Activated naive CD8-positive, alpha-beta T cell treated with anti-CD3 and anti-CD28 coated beads, Interleukin-2, amount 50 U/mL, for 16 hours (primary cell): ENCODE results near the gene CDH22.

Source experiments
- DNase-seq: peaks from one replicate; pipeline ENCODE4 v3.0.0-alpha.2; 2020; ENCODE audit warnings: low read depth, low spot score

The CDH22 gene

DNA sequence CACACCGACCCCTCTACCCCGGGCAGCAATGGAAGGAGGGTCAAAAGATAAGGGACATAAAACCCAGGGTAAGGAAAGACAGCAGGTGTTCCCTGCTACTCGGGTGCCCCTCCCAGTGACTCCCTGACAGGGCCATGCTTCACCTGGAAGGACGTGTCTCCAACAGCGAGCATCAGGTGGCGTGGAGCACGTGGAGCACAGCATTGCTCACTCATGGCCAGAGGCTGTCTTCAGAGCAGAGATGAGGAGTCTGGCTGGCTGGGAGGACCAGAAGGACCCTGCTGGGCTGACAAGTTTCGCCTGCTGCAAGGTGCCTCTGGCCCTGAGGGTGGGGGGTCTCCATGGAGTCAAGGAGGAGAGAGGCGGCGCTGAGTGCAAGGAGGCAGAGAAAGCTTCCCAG lies 15.3 kb upstream of the CDH22 start:
- no peak for DNase-seq

DNA sequence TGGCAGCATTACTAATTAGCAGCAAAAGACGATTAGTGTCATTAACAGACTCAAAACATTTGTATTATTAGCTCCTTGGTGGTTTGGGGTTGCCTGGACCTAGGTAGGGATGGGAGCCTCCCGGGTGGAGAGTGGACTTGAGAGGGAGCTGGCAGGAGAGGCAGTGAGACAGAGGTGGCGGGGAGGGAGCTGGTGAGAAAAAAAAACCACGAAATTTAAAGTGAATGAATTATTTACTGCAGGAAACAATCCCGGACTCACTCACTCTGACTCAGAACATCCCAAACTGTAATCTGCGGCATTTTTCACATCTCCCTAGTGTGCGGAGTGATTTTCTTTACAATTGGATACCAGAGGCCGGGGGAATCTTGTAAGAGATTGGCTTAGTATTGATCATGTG lies 14.3 kb upstream of the CDH22 start:
- no peak for DNase-seq

DNA sequence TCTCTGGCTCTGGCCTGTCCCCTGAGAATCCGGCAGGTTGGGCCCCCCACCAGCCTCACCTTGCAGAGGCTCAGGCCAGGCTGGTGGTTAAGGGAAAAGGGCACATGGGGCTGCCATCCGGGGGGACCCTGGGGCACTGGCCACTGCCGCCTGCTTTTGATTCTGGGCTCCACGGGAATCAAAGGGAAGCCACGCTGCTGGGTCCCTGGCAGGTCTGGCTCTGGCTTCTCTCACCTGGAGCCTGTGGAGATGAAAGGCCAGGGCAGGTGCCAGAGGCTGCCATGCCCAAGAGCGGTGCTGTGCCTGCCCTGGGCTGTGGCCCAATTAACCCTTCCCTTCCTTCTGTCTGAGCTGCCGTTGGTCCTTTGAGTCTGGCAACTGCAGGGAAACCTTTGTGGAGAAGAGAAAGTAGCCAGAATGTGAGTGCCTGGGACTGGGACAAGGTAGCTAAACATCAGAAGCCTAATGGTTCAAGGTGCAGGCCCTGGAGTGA lies 9.4 kb upstream of the CDH22 start:
- no peak for DNase-seq

DNA sequence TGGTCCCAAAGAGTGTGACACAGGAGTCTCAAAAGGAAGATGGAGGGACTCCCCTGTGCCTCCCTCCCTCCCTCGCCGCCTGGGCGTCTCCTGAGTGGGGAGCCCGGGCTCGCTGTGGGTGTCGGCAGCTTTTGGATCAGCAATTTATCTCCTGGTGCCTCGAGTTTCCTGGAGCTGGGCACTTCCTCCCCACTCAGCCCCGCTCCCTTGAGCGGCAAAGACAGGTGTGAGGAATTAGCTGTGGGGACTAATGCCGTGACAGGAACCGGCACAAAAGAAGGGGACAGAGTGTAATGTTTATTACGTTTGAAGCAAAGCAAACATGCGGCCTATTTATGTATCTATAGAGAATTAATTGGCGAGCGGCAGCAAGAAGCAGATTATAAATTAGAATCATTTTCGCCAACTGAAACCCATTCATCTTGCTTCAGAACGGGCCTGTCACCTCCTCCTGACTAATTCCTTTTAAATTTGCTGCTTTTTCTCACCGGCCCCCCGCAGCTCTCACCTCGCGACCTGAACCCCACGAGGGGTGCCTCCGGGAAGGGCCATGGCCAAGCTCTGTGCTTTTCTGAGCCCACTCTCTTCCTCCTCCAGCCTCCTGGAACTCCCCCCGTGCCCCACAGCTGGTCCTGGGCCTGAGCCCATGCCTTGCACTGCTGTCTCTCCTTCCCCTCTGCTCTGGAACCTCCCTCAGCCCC lies 8.8 kb upstream of the CDH22 start:
- no peak for DNase-seq

DNA sequence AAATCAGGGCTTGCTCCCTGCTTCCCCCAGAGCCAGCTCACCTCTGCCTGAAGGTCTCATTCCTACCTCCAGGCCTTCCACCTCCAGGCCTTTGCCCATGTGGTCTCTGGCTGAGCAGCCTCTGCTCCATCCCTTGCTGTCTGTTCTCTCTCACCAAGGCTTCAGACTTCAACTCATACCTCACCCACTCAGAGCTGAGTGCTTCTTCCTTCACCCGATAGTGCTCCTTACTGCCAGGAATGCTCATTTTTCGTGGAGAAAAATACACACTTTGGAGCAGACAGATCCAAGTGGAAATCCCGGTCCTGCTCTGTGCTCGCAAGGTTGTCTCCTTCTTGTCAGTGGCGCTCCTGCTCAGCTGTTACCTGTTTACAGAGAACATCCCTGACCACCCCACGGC lies 7.0 kb upstream of the CDH22 start:
- DNase-seq: no peak

DNA sequence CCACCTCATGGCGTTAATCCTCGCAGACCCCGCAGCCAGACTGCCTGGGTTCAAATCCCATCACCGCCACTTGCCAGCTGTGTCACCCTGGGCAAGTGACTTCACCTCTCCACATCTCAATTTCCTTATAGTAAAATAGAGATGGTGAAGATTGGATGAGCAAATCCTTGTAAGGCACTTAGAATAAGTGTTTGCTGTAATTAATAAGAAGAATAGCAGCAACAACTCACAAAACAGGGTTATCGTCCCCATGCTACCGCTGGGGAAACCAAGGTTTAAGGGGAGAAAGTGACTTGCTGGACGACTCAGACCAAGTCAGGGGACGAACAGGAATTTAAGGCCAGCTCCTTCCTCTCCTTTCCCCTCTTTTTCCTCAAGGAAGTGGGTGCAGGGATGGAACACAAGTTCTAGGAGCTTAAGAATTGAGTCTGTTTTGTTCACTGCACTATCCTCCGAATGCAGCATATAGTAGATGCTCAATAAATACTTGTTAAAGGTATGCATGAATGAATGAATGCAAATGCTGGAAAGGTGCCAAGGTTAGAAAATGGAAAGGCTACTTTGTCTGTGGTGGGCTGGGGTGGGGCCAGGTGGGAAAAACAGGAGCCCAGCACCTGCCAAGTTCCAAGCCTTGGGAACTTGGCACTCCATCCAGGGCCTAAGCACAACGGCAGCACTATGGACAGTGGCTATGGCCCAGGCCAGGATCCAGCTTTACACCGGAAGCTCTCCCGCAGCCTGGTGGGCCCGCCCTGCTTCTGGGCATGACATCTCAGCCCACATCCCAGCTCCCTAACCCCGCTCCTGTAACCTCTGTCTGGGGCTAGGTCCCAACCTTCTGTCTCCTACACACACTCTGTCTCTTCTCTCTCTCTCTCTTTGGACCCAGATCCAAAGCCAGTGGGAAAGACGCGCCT lies 4.9 kb upstream of the CDH22 start:
- no peak for DNase-seq

DNA sequence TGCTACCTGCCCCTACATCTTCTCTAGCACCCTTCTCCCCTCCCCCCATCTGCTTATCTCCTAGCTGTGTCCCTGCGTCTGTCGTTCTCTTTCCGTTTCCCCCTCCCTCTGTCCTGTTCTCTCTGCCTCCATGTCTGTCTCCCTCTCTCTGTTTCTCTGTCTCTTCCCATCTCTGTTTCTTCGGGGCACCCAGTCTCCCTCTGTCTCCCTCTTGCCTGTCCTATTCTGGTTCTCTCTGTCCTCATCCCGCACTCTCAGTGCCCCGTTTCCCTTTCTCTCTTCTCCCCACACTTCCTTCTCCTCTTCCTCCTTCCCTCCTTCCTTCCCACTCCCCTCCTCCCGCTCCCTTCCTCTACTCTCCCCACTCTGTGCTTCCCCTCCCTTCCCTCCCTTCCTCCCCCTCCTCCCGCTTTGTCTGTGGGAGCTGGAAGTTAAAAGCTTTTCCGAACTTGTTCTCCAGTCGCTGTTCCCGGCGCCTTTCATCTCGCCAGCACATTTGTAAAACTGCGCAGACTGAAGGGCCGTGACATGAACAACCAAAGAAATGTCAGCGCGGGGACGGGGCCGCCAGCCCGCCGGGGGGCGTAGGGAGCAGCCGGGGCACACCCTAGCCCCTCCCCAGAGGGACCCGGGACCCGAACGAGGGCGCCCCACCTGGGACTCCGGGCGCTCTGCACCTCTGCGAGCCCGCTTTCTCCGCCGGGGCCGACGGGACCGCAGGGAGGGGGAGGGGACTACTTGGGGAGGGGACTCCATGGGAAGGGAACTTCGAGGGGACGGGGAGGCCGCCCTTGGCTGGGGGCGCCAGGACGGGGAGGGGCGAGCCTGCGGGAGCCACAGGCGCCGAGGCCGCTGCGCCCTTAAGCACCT lies 4.0 kb upstream of the CDH22 start:
- no peak for DNase-seq

DNA sequence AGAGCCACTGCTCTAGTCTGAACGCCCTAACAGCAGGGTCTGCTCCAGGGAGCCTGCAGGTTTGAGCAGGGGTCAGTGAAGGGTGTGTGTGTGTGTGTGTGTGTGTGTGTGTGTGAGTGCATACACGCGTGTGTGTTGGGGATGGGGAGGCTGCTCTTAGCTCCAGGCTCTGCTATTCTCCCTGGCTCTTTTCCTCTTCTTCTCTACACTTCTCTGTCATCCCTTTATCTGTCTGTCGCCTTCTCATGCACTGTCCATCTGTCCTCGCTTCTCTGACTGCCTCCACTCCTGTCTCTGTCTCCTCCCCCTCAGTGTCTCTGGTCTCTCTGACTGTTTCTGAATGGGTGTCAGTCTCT lies 3.4 kb upstream of the CDH22 start:
- DNase-seq: no peak

DNA sequence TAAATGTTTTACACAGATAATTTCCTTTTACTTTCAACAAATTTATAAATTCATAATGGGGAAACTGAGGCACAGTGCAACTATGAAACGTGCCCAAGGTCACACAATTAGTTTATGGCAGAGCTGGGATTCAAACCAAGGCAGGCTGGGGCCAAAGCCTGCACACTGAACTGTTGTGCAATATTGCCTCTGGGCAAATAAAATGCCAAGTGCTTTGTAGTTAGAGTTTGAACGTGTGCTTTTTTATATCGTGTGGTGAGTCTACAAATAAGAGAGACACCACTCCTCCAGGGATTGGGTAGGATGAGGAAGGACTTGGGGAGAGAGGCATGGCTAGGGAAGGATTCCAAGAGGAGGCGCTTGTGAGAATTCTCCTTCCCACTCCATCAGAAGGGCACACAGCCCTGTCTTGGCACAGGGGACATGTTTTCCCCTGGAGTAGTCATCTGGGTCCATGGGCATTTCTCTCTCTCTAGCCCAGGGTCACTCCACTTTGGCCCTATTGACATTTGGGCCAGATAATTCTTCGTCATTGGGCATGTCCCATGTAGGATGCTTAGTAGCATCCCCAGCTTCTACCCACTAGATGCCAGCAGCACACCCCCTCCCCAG lies 2.8 kb upstream of the CDH22 start:
- no peak for DNase-seq

DNA sequence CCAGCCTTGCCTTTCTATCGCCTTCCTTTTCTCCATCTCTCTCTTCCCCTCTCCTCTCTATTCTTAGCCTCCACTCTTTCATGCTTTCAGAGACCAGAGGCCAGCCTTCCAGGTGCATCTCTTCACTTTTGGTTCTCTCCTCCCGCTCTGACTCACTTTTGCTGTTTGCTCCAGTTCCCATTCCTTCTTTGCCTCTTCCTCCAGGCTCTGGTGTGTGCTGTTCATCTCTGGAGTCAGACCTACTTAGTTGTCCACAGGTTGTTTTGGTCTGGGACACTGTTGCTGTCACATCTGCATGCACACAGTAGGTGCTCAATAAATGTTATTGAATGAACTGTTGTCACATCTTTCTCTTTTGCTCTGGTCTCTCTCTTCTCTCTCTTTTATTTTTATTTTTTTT lies 1.6 kb upstream of the CDH22 start:
- DNase-seq: no peak

DNA sequence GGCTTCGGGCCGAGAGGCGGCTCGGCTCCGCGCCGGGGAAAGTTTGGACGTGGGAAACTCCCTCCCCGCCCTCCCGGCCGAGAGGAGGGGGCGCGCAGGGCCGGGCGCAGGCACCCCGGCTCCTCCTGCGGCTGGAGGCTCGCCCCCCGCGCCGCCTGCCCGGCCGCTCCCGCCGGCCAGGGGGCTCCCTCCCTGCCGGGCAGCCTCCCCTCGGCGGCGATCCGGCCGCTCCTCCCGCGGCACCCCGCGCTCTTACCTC lies 370 bp downstream of the CDH22 start:
- no peak for DNase-seq

DNA sequence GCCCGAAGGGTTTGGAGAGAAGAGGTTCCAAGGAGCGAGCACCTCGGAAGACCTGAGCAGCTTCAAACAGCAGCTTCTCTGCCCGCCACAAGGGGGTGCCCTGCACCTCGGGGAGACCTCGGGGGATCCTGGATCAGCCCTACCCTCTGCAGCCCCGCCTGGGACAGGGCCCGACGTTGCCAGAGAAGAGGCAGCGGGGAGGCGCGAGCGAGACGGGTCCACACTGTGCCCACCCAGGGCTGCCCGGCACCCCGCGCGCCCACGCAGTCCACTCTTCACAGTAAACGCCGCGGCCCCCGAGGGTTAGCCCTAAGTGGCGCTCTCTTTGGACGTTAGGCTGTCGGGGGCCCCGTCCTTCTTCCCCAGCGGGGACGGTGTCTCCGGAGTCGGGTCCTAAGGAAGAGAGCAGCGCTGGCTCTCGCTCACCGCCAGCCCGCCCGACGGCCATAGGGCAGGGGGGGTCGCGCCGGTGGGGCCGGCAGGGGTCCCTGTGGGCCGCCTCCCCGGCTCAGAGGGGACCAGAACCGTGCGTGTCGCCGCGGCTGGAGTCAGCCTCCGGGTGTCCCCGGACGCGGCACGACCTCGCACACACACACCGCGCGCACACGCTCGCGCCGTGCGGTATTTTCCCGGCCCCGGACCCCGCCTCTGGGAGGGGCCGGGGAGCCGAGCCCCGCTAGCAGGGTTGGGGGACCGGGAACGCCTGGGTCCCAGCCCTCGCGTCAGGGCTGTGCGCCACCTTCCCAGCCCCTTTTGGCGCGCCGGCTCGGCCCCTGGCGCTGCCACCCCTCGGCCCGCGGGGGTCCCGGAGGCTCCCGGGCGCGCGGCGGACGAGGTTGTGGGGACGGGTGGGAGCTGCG lies 929 bp downstream of the CDH22 start:
- DNase-seq: peak; percentile 66

DNA sequence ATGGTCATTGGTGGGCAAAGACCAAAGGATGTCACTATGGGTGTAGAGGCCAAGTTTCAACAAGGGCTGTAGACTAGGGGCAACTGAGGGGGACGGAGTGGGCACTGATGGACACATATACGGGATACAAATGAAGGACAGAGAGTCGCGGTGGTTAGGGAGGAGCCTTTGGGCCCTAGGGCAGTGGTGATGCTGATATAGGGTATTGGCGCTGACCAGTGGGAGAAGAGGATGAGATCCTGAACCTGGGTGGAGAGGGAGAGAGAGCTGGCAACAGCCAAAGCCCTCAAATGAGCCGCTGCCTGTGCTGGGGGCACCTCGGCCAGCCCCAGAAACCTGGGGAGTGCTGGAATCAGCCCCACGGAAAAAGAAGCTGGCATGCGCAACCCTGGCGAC lies 1.6 kb downstream of the CDH22 start:
- DNase-seq: no peak

DNA sequence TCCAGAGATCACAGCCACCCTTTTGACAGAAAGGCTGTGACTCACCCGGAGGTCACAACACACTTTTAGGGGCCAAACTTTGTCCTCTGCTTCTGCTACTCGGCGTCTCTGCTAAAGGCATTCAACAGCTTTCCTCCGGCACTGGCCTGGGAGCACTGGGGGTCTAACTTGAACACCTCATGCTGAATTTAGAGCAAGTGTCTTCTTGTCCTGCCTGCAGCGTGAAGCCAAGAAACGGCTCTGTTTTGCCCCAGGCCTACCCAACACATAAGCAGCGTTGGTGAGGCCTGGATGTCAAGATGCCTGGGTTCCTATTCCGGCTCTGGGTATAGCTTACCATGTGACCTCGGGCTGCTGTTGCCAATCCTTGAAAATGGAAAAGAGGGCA lies 2.3 kb downstream of the CDH22 start:
- DNase-seq: no peak

DNA sequence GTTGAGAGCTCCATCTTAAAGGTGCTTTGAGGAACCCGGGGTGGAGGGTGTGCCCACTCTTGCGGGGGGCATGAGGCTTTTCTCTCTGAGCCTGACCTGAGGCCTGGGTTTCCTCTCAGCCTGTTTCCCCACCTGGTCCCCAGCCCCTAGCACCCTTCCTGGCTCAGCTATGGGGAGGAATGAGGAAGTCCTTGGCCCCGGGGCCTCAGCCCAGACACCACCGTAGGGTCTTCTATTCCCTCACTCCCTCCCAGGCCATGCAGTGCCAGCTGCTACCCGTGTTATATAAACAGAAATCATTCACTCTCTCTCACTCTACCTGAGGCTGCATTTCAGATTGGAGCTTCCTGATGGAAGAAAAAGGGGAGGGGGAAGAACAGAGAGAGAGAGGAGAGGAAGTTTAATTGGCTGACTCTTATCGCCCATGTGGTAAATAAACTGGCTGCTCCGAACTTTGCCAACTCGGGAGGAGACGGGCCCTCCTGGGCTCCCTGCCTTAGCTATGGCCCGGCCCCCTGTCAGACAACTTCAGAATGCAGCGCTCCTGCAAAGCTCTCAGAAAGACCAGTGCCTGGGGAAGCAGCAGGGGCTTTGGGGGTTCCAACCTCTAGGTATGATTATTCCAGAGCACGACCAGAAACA lies 2.8 kb downstream of the CDH22 start:
- DNase-seq: no peak

DNA sequence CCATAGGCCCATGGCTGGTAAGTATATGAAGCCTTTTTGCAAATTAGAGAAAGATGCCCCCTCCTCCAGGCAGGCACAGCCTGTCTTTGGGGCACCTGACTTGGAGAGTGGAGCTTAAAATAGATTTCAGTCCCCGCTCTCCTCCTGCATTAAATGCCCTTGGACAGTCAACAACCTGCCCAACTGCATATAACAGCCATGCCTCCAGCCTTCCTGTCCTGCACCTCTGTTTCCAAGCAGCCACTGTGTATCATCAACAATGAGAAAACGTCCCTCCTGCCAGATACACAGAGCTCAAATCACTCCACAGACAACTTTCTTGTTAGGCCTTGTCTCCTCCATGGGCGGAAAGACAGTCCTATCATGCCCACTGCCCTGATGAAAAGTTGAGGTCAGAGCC lies 3.4 kb downstream of the CDH22 start:
- no peak for DNase-seq

DNA sequence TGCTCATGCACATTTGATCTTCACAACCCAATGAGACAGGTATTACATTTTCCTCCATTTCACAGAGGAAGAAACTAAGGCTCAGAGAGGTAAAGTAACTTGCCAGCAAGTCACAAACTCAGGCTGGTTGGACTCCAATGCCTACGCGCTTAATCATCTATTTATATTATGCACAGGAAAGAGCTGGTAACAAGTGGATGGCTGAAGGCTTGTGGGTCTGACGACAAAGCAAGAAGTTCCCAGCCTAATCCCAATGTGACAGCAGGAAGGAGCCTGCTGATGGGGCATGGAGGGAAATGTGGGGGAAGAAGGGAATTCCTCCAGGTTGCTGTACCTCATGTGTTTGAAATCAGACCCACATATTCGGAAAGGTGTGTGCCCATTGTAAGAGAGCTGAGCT lies 3.9 kb downstream of the CDH22 start:
- no peak for DNase-seq

DNA sequence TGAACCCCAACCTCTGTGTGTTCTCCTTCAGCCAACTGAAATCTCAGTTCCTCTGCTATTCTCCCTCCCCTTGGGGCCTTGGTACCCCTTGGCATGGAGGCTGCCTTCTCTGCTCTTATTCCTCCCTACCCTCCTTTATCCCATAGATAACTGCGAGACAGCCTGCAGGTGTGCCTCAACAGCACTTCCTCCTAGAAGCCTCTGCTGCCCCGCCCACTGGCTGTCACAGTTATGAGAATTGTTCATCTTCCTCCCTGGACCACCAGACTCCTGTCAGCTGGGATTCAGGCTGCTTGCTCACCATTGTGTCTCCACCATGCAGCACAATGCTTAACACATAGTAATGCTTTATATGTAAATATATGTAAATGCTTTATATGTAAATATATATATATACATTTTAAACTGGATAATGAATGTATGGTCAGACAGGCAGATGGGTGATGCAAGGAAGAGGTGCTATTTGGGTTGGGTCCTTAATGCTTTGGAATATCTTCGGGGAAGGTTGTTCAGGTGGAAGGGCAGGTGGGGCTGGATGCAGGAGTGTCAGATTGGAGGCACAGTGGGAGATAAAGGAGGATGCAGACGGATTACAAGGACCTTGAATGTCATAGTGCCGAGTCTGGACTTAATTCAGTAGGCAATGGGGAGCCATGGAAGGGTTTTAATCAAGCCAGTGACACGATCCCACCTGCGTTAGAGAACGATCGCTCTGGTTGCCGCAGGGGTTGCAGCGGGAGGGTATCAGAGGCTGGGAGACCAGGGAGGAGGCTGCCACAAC lies 4.9 kb downstream of the CDH22 start:
- DNase-seq: no peak

DNA sequence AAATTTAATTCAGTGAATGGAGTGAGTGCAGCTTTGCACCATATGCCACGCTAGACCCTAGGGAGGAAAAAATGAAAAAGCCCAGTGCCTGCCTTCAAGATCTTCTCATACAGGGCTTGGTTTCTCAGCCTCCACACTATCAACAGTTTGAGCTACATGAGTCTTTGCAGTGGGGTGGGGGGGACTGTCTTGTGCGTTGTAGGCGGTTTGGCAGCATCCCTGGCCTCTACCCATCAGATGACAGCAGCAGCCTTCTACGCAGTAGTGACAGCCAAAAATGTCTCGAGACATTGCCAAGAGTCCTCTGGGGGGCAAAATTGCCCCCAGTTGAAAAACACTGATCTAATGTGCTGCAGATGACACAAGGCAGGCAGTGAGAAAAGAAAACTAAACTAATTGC lies 6.2 kb downstream of the CDH22 start:
- DNase-seq: no peak

DNA sequence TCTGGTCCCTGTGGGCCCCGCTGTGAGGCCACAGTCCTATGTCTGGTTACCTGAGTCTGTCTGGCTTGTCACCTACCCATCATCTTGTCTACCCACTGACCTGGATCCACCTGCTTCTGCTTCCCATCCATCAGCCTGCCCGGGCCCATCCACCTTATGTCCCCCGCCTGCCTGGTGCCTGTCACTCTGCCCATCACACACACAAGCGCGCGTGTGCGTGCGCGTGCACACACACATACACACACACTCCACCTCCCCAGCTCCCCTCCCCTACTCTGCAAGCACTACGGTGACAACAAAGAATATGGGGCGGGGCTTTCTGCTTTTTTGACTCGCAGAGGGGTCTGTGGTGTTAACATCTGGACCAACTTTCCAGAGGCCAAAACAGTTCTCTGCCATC lies 8.0 kb downstream of the CDH22 start:
- no peak for DNase-seq
